Subcutaneous adipose tissue (tissue), 4 donors: Measurements from ENCODE around the gene PCYT2. TPM values are rescaled to one million over a fixed set of nuclear protein-coding genes. Genes with fewer than 3 reads are reported as not detected.

Experiments used
- total RNA-seq, 4 donors: library from RNA; depleted of rRNA; stranded (reverse); fragments of >200 nt; gene quantifications; one replicate each; pipeline ENCODE4 v1.1.0, GENCODE V29; 2016
- TF ChIP-seq, protein P1 (sequence below): fragments of 450-650 bp; IDR thresholded peaks from one replicate; pipeline ENCODE4 v1.5.1; 2016; ENCODE audit warnings: low read depth, mild to moderate bottlenecking, control low read depth, antibody characterized with exemption, moderate library complexity

The PCYT2 gene
- total RNA-seq, 4 donors from 2014 or later, result 23.8 to 130 (median 39.7) TPM

GRCh38 chr17:81906476-81907218 lies 4.6 kb downstream of the PCYT2 start:
- TF ChIP-seq, protein P1, sequence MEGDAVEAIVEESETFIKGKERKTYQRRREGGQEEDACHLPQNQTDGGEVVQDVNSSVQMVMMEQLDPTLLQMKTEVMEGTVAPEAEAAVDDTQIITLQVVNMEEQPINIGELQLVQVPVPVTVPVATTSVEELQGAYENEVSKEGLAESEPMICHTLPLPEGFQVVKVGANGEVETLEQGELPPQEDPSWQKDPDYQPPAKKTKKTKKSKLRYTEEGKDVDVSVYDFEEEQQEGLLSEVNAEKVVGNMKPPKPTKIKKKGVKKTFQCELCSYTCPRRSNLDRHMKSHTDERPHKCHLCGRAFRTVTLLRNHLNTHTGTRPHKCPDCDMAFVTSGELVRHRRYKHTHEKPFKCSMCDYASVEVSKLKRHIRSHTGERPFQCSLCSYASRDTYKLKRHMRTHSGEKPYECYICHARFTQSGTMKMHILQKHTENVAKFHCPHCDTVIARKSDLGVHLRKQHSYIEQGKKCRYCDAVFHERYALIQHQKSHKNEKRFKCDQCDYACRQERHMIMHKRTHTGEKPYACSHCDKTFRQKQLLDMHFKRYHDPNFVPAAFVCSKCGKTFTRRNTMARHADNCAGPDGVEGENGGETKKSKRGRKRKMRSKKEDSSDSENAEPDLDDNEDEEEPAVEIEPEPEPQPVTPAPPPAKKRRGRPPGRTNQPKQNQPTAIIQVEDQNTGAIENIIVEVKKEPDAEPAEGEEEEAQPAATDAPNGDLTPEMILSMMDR, result no peak

GRCh38 chr17:81905993-81906392 lies 5.2 kb downstream of the PCYT2 start:
- TF ChIP-seq, protein P1, result no peak

- TF ChIP-seq, protein P1, result no peak
These were observed 5.7 kb downstream of the PCYT2 start for GRCh38 chr17:81905424-81905875.

DNA sequence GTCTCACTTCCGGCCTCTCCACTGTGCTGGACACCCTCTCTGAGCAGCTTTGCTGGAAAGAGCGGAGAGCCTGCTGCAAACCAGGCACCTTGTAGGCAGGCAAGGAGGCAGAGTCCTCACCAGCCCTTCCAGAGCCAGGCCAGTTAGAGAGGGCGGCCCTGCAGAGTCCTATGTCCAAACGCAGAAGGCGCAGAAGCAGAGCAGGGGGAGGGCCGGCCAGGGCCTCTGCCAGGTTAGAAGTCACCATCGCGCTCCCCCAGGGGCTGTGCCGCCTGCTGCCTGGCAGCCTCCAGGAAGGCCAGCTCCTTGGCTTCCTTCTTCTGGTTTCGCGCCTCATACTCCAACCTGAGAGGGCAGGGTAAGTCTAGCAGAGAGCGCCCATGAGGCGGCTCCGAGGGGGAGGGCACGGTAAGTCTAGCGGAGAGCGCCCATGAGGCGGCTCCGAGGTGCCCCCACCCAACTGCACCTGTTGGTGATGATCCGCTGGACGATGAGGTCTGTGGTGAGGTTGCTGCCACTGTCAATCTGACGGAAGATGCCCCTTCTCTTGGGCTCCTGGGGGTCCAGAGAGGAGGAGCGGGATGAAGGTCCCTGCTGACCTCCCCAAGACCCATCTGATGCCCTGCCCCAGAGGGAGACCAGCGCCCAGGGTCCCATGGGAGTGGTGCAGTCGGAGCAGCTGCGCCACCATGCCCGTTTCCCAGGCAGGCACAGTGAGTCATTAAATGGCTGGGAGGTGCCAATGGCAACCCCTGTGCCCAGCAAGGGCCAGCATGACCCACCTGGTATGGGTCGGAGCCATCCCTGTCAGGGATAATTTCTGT lies 6.4 kb downstream of the PCYT2 start:
- TF ChIP-seq, protein P1, result no peak

GRCh38 chr17:81903896-81904599 lies 7.2 kb downstream of the PCYT2 start:
- TF ChIP-seq, protein P1, result no peak

GRCh38 chr17:81903415-81903831 lies 7.8 kb downstream of the PCYT2 start:
- TF ChIP-seq, protein P1, result no peak
